CD4-positive, alpha-beta T cell (primary cell): ENCODE results near the gene OR52W1. TPM values are rescaled to one million over a fixed set of nuclear protein-coding genes. Genes with fewer than 3 reads are reported as not detected.

Experiments
- ATAC-seq: fragments of 200-7000 bp; cut with Tn5 transposase; one replicate; pipeline ENCODE4 v1.10.0; 2022; ENCODE audit warnings: mild to moderate bottlenecking; ENCODE audit not compliant: poor library complexity
- CTCF ChIA-PET: fragments of 350-600 bp; sonication (Branson Sonifier 250); formaldehyde crosslinking; loops from one replicate; lab custom pipeline; 2021; ENCODE audit warnings: antibody characterized with exemption, inconsistent platforms; lab: Charles Lee
- POLR2A ChIA-PET: fragments of 350-600 bp; sonication (Branson Sonifier 250); formaldehyde crosslinking; loops from one replicate; lab custom pipeline; 2021; ENCODE audit warnings: antibody characterized with exemption, inconsistent platforms; lab: Charles Lee
- DNase-seq, 14 experiments: peaks; one replicate each; pipeline ENCODE4 v3.0.0-alpha.2; 2013 to 2020; ENCODE audit warnings: mixed read lengths in 2 of 14
- H3K27ac ChIP-seq, 2 donors: one replicate each; pipeline versions ENCODE4 v1.5.1 to v1.7.0; 2013; ENCODE audit warnings: low read length in 2 of 2, low read depth in 1 of 2, mild to moderate bottlenecking in 1 of 2
- H3K27me3 ChIP-seq, 2 experiments: 1 replicate in 1 of 2; 2 replicates in 1 of 2; pipeline versions ENCODE4 v1.6.1 to v1.7.0; 2013; ENCODE audit warnings: low read length in 2 of 2, control low read depth in 1 of 2, mild to moderate bottlenecking in 1 of 2, moderate library complexity in 1 of 2; ENCODE audit not compliant: insufficient read depth in 2 of 2, control insufficient read depth in 1 of 2
- H3K36me3 ChIP-seq: one replicate; pipeline ENCODE4 v1.6.1; 2013; ENCODE audit warnings: low read length, control low read depth; ENCODE audit not compliant: insufficient read depth
- H3K4me1 ChIP-seq: one replicate; pipeline ENCODE4 v1.6.1; 2013; ENCODE audit warnings: low read length, control low read depth; ENCODE audit not compliant: insufficient read depth
- H3K4me3 ChIP-seq: one replicate; pipeline ENCODE4 v1.5.1; 2013; ENCODE audit warnings: mild to moderate bottlenecking, low read length, moderate library complexity
- H3K9me3 ChIP-seq, 2 experiments: 1 replicate in 1 of 2; 2 replicates in 1 of 2; pipeline versions ENCODE4 v1.6.1 to v1.7.0; 2013; ENCODE audit warnings: low read length in 2 of 2, mild to moderate bottlenecking in 2 of 2, control low read depth in 1 of 2, moderate library complexity in 1 of 2; ENCODE audit not compliant: control insufficient read depth in 1 of 2, insufficient read depth in 1 of 2
- H3K27ac Mint-ChIP-seq: one replicate; pipeline ENCODE4 v1.8.0; 2020; ENCODE audit warnings: mixed read lengths
- H3K27me3 Mint-ChIP-seq: one replicate; pipeline ENCODE4 v1.8.0; 2021; ENCODE audit warnings: mixed read lengths
- H3K36me3 Mint-ChIP-seq: one replicate; pipeline ENCODE4 v1.8.0; 2021; ENCODE audit warnings: low read depth, mixed read lengths
- H3K4me1 Mint-ChIP-seq: one replicate; pipeline ENCODE4 v1.8.0; 2021; ENCODE audit warnings: low read depth, mixed read lengths
- H3K4me3 Mint-ChIP-seq: one replicate; pipeline ENCODE4 v1.8.0; 2020; ENCODE audit warnings: mild to moderate bottlenecking, mixed read lengths
- H3K9me3 Mint-ChIP-seq: one replicate; pipeline ENCODE4 v1.8.0; 2020; ENCODE audit warnings: mixed read lengths
- intact Hi-C, 2 experiments: fragments of 100-400 bp; cut with DNase I in 1 of 2; cut with micrococcal nuclease in 1 of 2; formaldehyde crosslinking; loops; one replicate each; pipeline versions ENCODE4 v1.15.1 to v1.9.0; 2023 to 2025; cut with DNase I, micrococcal nuclease
- polyA plus RNA-seq, 2 donors: library from polyadenylated mRNA; unstranded; fragments of 120-200 nt; gene quantifications; one replicate each; pipeline ENCODE4 v1.2.1, GENCODE V29; 2013
- total RNA-seq, 174 experiments: library from RNA in 2 of 174; stranded (reverse) in 2 of 174; gene quantifications; one replicate each; pipeline ENCODE4 v1.2.3 and lab custom pipeline; 2021 to 2026
- TF ChIP-seq, protein P1 (sequence below): fragments of 200-600 bp; IDR thresholded peaks from one replicate; pipeline ENCODE4 v1.8.0; 2022; ENCODE audit warnings: antibody characterized with exemption, mild to moderate bottlenecking

OR52W1 gene, protein sequence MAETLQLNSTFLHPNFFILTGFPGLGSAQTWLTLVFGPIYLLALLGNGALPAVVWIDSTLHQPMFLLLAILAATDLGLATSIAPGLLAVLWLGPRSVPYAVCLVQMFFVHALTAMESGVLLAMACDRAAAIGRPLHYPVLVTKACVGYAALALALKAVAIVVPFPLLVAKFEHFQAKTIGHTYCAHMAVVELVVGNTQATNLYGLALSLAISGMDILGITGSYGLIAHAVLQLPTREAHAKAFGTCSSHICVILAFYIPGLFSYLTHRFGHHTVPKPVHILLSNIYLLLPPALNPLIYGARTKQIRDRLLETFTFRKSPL
- not detected for total RNA-seq
- polyA plus RNA-seq (2013, experiment 1 of 2): not detected
- polyA plus RNA-seq (2013, experiment 2 of 2): 0.05 TPM
- 0 to 0.06 (median 0) reads per million in 172 experiments for total RNA-seq (lab: John Stamatoyannopoulos, UW)

DNA sequence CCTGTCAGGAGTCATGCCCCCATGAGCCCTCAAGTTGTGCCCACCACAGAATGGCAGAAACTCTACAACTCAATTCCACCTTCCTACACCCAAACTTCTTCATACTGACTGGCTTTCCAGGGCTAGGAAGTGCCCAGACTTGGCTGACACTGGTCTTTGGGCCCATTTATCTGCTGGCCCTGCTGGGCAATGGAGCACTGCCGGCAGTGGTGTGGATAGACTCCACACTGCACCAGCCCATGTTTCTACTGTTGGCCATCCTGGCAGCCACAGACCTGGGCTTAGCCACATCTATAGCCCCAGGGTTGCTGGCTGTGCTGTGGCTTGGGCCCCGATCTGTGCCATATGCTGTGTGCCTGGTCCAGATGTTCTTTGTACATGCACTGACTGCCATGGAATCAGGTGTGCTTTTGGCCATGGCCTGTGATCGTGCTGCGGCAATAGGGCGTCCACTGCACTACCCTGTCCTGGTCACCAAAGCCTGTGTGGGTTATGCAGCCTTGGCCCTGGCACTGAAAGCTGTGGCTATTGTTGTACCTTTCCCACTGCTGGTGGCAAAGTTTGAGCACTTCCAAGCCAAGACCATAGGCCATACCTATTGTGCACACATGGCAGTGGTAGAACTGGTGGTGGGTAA is at the start of gene OR52W1:
TSS of gene OR52W1 (plus strand) at position 51 of the 637 bp plus-strand sequence. CDS start at position 51, 0 bp downstream.
- Histone ChIP-seq H3K4me3 (no peak within 1 kb of the TSS), H3K9me3 (no peaks in the 10 kb centered on the region), H3K4me1 (peaks cover 14% of the 10 kb centered on the region), H3K27ac (no peak within 1 kb of the TSS), H3K27me3 (no peaks in the 10 kb centered on the region), H3K36me3 (no peaks in the 10 kb centered on the region)
- Mint-ChIP-seq H3K36me3 (no peaks in the 10 kb centered on the region), H3K4me1 (peaks cover 13% of the 10 kb centered on the region), H3K4me3 (no peak within 1 kb of the TSS), H3K9me3 (no peaks in the 10 kb centered on the region), H3K27ac (no peak within 1 kb of the TSS), H3K27me3 (no peaks in the 10 kb centered on the region)
- intact Hi-C loops: no loop called here
- TF ChIP-seq, protein P1, sequence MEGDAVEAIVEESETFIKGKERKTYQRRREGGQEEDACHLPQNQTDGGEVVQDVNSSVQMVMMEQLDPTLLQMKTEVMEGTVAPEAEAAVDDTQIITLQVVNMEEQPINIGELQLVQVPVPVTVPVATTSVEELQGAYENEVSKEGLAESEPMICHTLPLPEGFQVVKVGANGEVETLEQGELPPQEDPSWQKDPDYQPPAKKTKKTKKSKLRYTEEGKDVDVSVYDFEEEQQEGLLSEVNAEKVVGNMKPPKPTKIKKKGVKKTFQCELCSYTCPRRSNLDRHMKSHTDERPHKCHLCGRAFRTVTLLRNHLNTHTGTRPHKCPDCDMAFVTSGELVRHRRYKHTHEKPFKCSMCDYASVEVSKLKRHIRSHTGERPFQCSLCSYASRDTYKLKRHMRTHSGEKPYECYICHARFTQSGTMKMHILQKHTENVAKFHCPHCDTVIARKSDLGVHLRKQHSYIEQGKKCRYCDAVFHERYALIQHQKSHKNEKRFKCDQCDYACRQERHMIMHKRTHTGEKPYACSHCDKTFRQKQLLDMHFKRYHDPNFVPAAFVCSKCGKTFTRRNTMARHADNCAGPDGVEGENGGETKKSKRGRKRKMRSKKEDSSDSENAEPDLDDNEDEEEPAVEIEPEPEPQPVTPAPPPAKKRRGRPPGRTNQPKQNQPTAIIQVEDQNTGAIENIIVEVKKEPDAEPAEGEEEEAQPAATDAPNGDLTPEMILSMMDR: no peak
- POLR2A ChIA-PET: no interaction called here
- CTCF ChIA-PET: no interaction called here
- no peak for DNase-seq
- no peak for ATAC-seq

DNA sequence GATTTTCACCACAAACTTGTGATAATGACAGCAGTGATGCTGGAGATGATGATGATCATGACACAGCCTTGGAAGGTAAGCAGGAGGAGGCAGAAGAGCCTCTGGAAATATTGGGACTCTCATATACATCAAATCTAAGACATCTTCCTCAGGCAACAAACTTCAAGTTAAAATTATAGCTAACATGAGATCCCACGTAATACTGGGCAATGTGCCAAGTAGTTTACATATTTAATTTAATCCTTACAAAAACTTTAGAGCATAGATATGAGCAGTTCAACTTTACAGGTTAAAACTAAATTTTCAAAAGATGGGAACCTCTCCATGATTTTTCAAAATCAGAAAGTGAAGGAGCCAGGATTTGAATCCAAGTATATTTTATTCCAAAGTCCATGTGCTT is 47.9 kb upstream of the OR52W1 start:
- Mint-ChIP-seq H3K4me1 (no peaks in the 10 kb centered on the region), H3K27ac (no peak overlapping the region), H3K9me3 (peaks cover 3% of the 10 kb centered on the region), H3K36me3 (no peaks in the 10 kb centered on the region), H3K27me3 (peaks cover 16% of the 10 kb centered on the region), H3K4me3 (no peak overlapping the region)
- DNase-seq: no peak
- H3K4me3 ChIP-seq: no peak overlapping the region
- no peak overlapping the region for H3K27ac ChIP-seq
- intact Hi-C loops: no loop called here
- no peaks in the 10 kb centered on the region for H3K4me1 ChIP-seq
- ChIA-PET CTCF (no interaction called here), POLR2A (no interaction called here)
- no peaks in the 10 kb centered on the region for H3K27me3 ChIP-seq
- TF ChIP-seq, protein P1: no peak
- ATAC-seq: no peak
- no peaks in the 10 kb centered on the region for H3K36me3 ChIP-seq
- no peaks in the 10 kb centered on the region for H3K9me3 ChIP-seq

DNA sequence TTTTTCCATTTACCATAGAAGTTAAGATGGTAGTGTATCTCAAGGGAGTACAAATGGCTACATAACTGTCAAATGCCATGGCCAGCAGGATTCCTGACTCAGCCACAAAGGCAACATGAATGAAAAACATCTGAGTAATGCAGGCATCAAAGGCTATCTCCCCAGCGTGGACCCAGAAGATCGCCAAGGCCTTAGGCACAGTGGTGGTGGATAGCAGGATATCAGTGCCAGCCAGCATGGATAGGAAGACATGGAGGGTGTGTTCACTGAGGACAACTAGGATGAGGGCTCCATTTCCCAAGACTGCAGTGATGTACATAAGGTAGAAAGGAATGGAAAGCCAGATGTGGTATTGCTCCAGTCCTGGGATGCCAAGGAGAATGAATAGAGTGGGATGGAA is 46.9 kb upstream of the OR52W1 start:
- ChIA-PET CTCF (no interaction called here), POLR2A (no interaction called here)
- no peaks in the 10 kb centered on the region for H3K27me3 ChIP-seq
- TF ChIP-seq, protein P1: no peak
- H3K36me3 Mint-ChIP-seq: no peaks in the 10 kb centered on the region
- peaks cover 3% of the 10 kb centered on the region for H3K9me3 Mint-ChIP-seq
- no peaks in the 10 kb centered on the region for H3K4me1 ChIP-seq
- H3K36me3 ChIP-seq: no peaks in the 10 kb centered on the region
- DNase-seq (no peak), ATAC-seq (no peak)
- peaks cover 18% of the 10 kb centered on the region for H3K27me3 Mint-ChIP-seq
- no peaks in the 10 kb centered on the region for H3K9me3 ChIP-seq
- no peak overlapping the region for H3K27ac ChIP-seq
- no peak overlapping the region for H3K4me3 ChIP-seq
- intact Hi-C loops: no loop called here
- no peaks in the 10 kb centered on the region for H3K4me1 Mint-ChIP-seq
- no peak overlapping the region for H3K27ac Mint-ChIP-seq
- no peak overlapping the region for H3K4me3 Mint-ChIP-seq
